ENCODE measurements around the gene TNN. TPM values are rescaled to one million over a fixed set of nuclear protein-coding genes. Genes with fewer than 3 reads are reported as not detected.

TNN gene
- total RNA-seq, 1 experiment from 2014 or later, result 0.07 TPM

- intact Hi-C loops (cut with micrococcal nuclease; ENCODE audit: unreplicated experiment), result loop anchor here (1.0 to 2.0 kb wide), 2 partner anchors 96 to 354 kb away; no protein-coding TSS in a partner anchor
- Mint-ChIP-seq H3K27me3 (ENCODE audit: unreplicated experiment) (peaks cover 42% of the 10 kb centered on the region), H3K4me1 (ENCODE audit: low read depth, unreplicated experiment) (no peaks in the 10 kb centered on the region), H3K36me3 (ENCODE audit: insufficient read depth, unreplicated experiment) (no peaks in the 10 kb centered on the region), H3K27ac (ENCODE audit: unreplicated experiment) (no peak overlapping the region), H3K9me3 (ENCODE audit: low read depth, unreplicated experiment) (no peaks in the 10 kb centered on the region), H3K4me3 (ENCODE audit: low read depth, unreplicated experiment) (no peak overlapping the region)
- no peak for DNase-seq
- no TSS peak for BruUV-seq (replicated peaks)
- TF ChIP-seq CTCF (IDR thresholded peaks at IDR 0.05; ENCODE audit: unreplicated experiment), result no peak
- CTCF ChIA-PET, result interaction anchor here (0.6 to 4.0 kb wide), 18 partner anchors 9 to 251 kb away, joined by 3 to 135 read pairs (median 4); partner anchors contain the start of genes CACYBP and MRPS14
These were observed 57.2 kb downstream of the TNN start for GRCh38 chr1:175124861-175125260.

DNA sequence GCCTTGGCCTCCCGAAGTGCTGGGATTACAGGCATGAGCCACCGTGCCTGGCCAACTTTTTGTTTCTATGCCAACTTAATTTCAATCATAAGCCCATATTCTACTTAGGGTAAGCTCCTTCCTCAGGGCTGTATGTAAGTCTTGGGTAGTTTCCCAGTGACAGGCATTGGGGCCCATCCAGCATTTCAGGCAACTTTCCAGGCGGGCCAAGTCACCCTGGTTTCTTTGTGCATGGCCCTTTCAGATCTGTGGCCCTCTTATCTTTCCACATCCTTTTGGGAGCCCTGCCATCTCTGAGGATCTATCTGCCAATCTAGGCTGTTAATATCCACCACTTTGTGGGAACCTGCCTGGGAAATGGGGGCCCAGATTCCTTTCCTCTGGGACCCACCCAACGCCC is 58.7 kb downstream of the TNN start:
- TF ChIP-seq CTCF (IDR thresholded peaks at IDR 0.05; ENCODE audit: unreplicated experiment), result no peak
- no peak overlapping the region for H3K4me3 Mint-ChIP-seq (ENCODE audit: low read depth, unreplicated experiment)
- DNase-seq, result no peak
- intact Hi-C loops (cut with micrococcal nuclease; ENCODE audit: unreplicated experiment), result no loop called here
- no TSS peak for BruUV-seq (replicated peaks)
- peaks cover 33% of the 10 kb centered on the region for H3K27me3 Mint-ChIP-seq (ENCODE audit: unreplicated experiment)
- no peaks in the 10 kb centered on the region for H3K36me3 Mint-ChIP-seq (ENCODE audit: insufficient read depth, unreplicated experiment)
- H3K27ac Mint-ChIP-seq (ENCODE audit: unreplicated experiment), result no peak overlapping the region
- CTCF ChIA-PET, result interaction anchor here (0.6 to 4.0 kb wide), 2 partner anchors 97 to 1218 kb away, joined by 3 to 135 read pairs; no protein-coding TSS in a partner anchor
- no peaks in the 10 kb centered on the region for H3K4me1 Mint-ChIP-seq (ENCODE audit: low read depth, unreplicated experiment)
- H3K9me3 Mint-ChIP-seq (ENCODE audit: low read depth, unreplicated experiment), result no peaks in the 10 kb centered on the region

DNA sequence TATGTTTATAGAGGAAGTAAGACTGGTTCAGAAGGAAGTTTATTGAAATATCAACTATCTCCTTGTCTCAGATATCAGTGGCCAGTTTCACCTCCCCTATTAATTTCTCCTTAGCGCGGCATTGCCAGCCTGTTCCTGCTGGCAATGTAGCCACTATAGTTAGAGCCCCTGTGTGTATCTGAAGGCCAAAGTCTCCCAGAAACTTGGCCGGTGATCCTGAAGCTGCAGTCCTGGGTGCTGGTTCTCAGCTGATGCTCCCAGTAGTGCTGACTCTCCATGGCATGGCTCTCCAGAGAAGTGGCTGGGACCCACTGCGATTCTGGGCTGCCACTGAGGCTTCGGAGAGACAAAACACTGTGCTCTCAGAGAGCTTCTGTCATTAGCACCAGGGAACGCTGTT is 59.9 kb downstream of the TNN start:
- intact Hi-C loops (cut with micrococcal nuclease; ENCODE audit: unreplicated experiment), result no loop called here
- peaks cover 35% of the 10 kb centered on the region for H3K27me3 Mint-ChIP-seq (ENCODE audit: unreplicated experiment)
- H3K4me3 Mint-ChIP-seq (ENCODE audit: low read depth, unreplicated experiment), result no peak overlapping the region
- TF ChIP-seq CTCF (IDR thresholded peaks at IDR 0.05; ENCODE audit: unreplicated experiment), result no peak
- DNase-seq, result no peak
- H3K36me3 Mint-ChIP-seq (ENCODE audit: insufficient read depth, unreplicated experiment), result no peaks in the 10 kb centered on the region
- H3K27ac Mint-ChIP-seq (ENCODE audit: unreplicated experiment), result no peak overlapping the region
- CTCF ChIA-PET, result interaction anchor here (0.6 kb wide), 1 partner anchor 205 kb away, joined by 3 read pairs; no protein-coding TSS in a partner anchor
- BruUV-seq (replicated peaks), result no TSS peak
- no peaks in the 10 kb centered on the region for H3K9me3 Mint-ChIP-seq (ENCODE audit: low read depth, unreplicated experiment)
- H3K4me1 Mint-ChIP-seq (ENCODE audit: low read depth, unreplicated experiment), result no peaks in the 10 kb centered on the region

GRCh38 chr1:175128523-175128922 is 60.9 kb downstream of the TNN start:
- intact Hi-C loops (cut with micrococcal nuclease; ENCODE audit: unreplicated experiment), result no loop called here
- H3K4me1 Mint-ChIP-seq (ENCODE audit: low read depth, unreplicated experiment), result no peaks in the 10 kb centered on the region
- no peak overlapping the region for H3K27ac Mint-ChIP-seq (ENCODE audit: unreplicated experiment)
- DNase-seq, result no peak
- peaks cover 45% of the 10 kb centered on the region for H3K27me3 Mint-ChIP-seq (ENCODE audit: unreplicated experiment)
- CTCF ChIA-PET, result no interaction called here
- no peaks in the 10 kb centered on the region for H3K9me3 Mint-ChIP-seq (ENCODE audit: low read depth, unreplicated experiment)
- no peak for TF ChIP-seq CTCF (IDR thresholded peaks at IDR 0.05; ENCODE audit: unreplicated experiment)
- no TSS peak for BruUV-seq (replicated peaks)
- no peaks in the 10 kb centered on the region for H3K36me3 Mint-ChIP-seq (ENCODE audit: insufficient read depth, unreplicated experiment)
- H3K4me3 Mint-ChIP-seq (ENCODE audit: low read depth, unreplicated experiment), result no peak overlapping the region
